Gastrocnemius medialis (tissue), 4 donors: ENCODE data around the gene HYAL2.

Experiments
- POLR2A ChIP-seq, 2 donors: fragments of 450-650 bp; IDR thresholded peaks; one replicate each; pipeline ENCODE4 v1.6.1; 2017; ENCODE audit warnings: antibody characterized with exemption in 2 of 2, mild to moderate bottlenecking in 2 of 2, moderate library complexity in 2 of 2
- TF ChIP-seq, protein P1 (sequence below), 5 experiments: fragments of 450-650 bp in 3 of 5; fragments of 200-600 bp in 2 of 5; sonication (generic) in 2 of 5; IDR thresholded peaks in 4 of 5; conservative IDR thresholded peaks in 1 of 5; 1 replicate in 4 of 5; 2 replicates in 1 of 5; pipeline ENCODE4 v1.5.1; 2016 to 2019; ENCODE audit warnings: antibody characterized with exemption in 5 of 5, mild to moderate bottlenecking in 3 of 5, moderate library complexity in 3 of 5

DNA sequence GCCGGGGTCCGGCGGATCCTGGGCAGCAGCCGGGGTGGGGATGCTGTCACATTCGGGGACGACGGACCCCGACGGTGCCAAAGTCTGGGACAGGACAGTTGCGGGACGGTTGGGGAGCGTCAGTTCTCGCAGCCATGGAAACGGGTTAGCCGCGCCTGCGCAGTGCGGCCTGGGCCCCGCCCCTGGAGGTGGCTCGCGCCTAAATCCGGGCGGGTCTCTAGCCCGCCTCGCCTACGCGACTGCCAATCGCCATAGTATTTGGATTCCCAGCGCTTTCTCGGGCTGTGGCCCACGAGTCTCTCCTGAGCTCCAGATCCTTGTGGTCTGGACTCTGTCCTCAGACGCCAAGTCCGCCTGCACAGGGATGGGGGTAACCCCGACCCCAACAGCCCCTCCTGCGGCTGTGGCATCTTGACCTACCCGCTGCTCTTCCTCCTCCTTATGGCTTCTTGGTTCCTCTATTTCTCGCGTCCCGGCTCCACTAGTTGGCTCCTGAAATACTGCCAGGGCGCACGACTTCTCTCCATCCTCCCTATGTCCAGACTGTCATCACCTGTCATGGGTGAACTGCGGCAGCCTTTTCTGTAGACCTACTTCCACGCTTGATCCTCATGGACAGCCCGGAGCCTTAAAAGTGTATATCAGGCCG is 23.2 kb upstream of the HYAL2 start, which contains the start of gene ZMYND10:
- TF ChIP-seq, protein P1, sequence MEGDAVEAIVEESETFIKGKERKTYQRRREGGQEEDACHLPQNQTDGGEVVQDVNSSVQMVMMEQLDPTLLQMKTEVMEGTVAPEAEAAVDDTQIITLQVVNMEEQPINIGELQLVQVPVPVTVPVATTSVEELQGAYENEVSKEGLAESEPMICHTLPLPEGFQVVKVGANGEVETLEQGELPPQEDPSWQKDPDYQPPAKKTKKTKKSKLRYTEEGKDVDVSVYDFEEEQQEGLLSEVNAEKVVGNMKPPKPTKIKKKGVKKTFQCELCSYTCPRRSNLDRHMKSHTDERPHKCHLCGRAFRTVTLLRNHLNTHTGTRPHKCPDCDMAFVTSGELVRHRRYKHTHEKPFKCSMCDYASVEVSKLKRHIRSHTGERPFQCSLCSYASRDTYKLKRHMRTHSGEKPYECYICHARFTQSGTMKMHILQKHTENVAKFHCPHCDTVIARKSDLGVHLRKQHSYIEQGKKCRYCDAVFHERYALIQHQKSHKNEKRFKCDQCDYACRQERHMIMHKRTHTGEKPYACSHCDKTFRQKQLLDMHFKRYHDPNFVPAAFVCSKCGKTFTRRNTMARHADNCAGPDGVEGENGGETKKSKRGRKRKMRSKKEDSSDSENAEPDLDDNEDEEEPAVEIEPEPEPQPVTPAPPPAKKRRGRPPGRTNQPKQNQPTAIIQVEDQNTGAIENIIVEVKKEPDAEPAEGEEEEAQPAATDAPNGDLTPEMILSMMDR (IDR thresholded peaks at IDR 0.05 in 4 of 5, conservative IDR thresholded peaks at IDR 0.05 in 1 of 5), result no peak
- no peak for TF ChIP-seq POLR2A (IDR thresholded peaks at IDR 0.05)
